Measurements from ENCODE around the gene XKR8. TPM values are rescaled to one million over a fixed set of nuclear protein-coding genes. Genes with fewer than 3 reads are reported as not detected.
A peak's percentile ranks its signal among the peaks of the same experiment; 100 is the strongest.

The XKR8 gene
- 4.2 and 6.3 TPM in 2 replicates for total RNA-seq

DNA sequence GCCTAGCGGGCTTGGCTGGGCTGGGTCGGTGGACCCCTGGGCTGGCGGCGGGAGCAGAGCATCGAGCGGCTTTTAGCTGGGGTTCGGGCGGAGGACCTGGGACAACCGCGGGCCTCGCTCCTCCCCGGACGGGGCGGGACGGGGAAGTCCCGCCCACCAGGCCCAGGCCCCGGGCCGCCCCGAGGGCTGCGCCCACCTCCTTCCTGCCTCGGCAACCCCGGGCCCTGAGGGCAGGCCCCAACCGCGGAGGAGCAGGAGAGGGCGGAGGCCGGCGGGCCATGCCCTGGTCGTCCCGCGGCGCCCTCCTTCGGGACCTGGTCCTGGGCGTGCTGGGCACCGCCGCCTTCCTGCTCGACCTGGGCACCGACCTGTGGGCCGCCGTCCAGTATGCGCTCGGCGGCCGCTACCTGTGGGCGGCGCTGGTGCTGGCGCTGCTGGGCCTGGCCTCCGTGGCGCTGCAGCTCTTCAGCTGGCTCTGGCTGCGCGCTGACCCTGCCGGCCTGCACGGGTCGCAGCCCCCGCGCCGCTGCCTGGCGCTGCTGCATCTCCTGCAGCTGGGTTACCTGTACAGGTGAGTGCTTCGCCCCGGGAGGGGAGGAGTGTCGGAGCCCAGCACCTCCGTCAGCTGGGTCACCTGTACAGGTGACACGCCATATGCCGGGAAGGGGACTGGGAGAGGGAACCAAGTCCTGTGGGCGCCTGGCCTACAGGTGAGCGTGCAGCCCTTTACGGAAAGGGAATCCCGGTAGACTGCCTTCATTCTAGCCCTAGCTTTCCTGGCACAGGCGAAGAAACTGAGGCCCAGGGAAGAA is at the start of gene XKR8:
Gene XKR8 (plus strand): TSS at position 182 of the 812 bp plus-strand sequence. CDS start 97 bp downstream, at position 279.
- DNase-seq (ENCODE audit: low read depth): peak; percentile 37

DNA sequence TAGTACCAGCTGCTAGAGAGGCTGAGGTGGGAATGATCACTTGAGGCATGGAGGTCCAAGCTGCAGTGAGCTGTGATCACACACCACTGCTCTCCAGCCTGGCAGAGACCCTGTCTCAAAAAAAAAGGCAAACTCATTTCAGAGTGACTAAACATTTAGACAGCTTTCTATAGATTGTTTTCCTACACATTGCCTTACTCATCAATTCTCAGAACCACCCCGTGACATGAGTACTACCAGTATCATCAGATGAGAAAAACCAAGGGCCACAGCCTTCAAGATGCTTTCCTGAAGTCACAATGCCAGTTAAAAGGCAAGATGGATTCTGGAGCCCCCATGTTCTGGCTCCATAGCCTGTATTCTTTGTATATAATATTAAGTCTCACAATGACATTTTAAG is 47.3 kb upstream of the XKR8 start:
- no peak for DNase-seq (ENCODE audit: low read depth)

DNA sequence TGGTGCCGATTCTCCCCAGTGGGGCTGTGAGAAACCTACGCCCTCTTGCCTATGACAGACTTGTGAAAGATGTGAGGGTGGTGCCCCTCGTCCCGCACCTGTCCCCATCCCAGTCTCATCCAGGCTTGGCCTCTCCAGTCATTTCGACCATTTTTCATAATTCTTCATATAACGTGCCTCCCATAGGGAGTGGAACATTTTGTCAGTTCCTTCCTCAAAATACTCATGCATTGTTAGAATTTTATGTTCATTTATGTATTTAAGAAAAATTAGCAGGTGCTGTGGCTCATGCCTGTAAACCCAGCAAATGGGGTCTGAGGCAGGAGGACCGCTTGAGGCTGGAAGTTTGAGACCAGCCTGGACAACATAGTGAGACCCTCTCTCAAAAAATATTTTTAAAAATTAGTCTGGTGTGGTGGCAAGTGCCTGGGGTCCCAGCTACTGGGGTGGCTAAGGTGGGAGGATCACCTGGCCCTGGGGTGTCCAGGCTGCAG is 44.6 kb upstream of the XKR8 start:
- no peak for DNase-seq (ENCODE audit: low read depth)

DNA sequence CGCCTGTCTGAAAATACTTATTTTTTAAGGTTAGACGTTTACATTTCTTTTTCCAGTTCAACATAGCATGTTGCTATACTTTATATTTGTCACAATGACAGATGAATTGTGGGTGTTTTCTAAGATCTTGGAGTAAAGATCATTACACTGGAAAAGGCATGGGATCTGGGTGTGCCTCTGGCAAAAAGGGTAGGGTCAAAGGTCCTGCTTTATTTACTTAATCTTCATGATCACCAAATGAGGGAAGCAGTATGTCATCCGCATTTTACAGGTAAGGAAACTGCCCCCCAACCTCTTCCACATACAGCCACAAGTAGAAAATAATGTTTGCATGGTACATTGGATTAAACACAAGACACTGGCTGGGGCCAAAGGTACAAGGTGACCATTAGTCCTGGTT is 37.5 kb upstream of the XKR8 start:
- no peak for DNase-seq (ENCODE audit: low read depth)

DNA sequence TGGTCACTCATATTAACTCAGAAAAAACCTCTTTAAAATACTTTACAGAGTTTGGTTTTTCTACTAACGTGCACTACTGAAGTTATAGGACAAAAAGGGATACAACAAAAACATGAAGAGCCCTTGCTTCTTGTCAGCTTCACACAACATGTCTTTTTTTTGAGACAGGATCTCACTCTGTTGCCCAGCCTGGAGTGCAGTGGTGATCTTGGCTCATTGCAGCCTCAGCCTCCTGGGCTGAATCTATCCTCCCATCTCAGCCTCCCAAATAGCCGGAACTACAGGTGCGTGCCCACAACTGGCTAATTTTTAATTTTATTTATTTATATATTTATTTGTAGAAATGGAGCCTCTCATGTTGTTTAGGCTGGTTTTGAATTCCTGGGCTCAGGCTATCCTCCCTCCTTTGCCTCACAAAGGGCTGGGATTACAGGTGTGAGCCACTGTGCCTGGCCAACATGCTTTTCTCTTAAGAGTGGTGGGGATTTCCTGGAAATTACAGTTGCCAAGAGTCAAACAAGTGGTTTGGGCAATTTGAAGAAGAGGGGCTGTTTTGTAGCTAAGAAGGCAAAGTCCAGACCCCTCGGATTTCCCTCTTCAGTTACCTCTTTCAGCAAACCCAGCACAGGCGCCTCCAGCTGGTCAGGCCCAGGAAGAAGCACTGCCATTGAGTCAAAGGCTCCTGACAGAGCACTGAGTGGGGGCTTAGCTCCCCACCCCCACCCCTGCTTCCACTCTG is 31.4 kb upstream of the XKR8 start:
- DNase-seq (ENCODE audit: low read depth): peak; percentile 89

DNA sequence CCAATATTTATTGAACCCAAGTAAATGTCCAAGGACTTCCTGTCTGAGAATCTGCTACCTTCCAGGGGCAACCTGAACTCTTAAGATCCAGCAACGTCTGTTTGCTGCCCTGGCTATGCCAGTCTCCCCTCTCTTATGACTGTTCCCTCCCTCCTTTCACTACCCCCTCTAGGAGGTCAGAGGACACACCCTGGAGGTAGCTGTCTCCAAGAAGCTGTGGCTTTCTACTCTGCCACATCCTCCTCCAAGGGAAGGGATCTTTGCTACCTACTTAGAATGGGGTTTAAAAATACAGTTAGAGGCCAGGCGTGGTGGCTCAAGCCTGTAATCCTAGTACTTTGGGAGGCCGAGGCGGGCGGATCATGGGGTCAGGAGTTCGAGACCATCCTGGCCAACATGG is 28.6 kb upstream of the XKR8 start:
- no peak for DNase-seq (ENCODE audit: low read depth)

DNA sequence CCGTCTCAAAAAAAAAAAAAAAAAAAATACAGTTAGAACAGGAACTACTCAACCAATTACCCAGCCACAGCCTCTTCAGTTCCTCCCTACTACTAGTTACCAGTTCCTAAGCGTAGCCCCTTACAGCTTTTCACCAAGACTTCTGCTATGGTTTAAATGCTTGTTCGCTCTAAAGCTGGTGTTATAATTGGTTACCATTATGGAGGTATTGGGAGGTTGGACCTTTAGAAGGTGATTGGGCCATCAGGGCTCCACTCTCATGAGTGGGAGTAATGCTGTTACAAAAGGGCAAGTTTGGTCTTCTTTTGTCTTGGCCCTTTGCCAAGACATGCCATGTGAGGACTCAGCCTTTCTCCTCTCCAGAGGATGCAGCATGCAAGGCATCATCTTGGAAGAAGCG is 28.0 kb upstream of the XKR8 start:
- no peak for DNase-seq (ENCODE audit: low read depth)

GRCh38 chr1:27934818-27935549 is 24.8 kb upstream of the XKR8 start, which contains the start of gene SMPDL3B:
TSS of gene SMPDL3B (plus strand) at chr1:27935000. CDS start at chr1:27935184, 184 bp downstream.
- DNase-seq (ENCODE audit: low read depth): peak; percentile 73

DNA sequence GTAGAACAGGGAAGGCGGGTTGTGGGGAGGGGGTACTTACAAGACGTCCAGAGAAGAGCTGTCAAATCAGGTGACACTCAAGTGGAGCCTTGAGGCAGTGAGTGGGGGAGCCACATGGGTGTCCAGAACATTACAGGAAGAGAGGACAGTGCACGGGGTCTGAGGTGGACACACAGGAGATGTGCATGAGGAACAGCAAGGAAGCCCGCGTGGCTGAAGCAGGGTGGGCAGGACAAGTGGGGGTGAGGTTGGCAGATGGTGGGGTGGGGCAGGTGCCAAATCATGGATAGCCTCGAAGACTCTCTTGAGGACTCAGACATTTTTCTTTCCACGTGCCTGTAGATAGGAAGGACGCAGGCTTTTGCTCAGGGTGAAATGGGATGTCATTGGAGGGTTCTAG is 24.1 kb upstream of the XKR8 start:
- DNase-seq (ENCODE audit: low read depth): no peak

GRCh38 chr1:27936370-27936769 is 23.4 kb upstream of the XKR8 start:
- no peak for DNase-seq (ENCODE audit: low read depth)

GRCh38 chr1:27937524-27937836 is 22.3 kb upstream of the XKR8 start:
- no peak for DNase-seq (ENCODE audit: low read depth)

DNA sequence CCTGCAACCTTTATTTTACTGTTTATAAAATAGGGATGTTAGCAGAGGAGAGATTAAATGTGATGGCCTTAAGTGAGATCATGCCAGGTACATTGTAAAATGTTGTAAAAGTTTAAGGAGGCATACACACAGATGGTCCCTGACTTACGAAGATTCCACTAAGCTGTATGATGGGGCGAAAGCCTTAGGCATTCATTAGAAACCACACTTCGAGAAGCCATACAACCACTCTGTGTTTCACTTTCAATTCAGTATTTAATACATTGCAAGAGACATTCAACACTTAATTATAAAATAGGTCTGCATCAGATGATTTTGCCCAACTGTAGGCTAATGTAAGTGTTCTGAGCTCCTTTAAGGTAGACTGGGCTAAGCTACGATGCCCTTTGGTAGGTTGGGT is 21.3 kb upstream of the XKR8 start:
- DNase-seq (ENCODE audit: low read depth): no peak

GRCh38 chr1:27940297-27940696 is 19.5 kb upstream of the XKR8 start:
- DNase-seq (ENCODE audit: low read depth): no peak

GRCh38 chr1:27940870-27941560 is 18.8 kb upstream of the XKR8 start:
- no peak for DNase-seq (ENCODE audit: low read depth)

GRCh38 chr1:27941671-27942540 is 17.9 kb upstream of the XKR8 start:
- no peak for DNase-seq (ENCODE audit: low read depth)

DNA sequence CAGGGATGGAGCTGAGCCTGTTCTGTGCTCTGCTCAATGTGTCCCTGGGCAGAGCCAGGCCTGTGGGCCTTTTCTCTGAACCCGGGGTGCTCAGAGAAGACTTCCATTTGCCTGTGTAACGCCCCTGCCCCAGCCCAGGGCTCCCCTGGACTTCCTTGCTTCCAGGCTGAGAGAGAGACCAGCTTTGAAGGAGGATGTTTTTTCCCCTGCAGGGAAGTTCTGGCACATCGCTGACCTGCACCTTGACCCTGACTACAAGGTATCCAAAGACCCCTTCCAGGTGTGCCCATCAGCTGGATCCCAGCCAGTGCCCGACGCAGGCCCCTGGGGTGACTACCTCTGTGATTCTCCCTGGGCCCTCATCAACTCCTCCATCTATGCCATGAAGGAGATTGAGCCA is 14.8 kb upstream of the XKR8 start:
- no peak for DNase-seq (ENCODE audit: low read depth)

DNA sequence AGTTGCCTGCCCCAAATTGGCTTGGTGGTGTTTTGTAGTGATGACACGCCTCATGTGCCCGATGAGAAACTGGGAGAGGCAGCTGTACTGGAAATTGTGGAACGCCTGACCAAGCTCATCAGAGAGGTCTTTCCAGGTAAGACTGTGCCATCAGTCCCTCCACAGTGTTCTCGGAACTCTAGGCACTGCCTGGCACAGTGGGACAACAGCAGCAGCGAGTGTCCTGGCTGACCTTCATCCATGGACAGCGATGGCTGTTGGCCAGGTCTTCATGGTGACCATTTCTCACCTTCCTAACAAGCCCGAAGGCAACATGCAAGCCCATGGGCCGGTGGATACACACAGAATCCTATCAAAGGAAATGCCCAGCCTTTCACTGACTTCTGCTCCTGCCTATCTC is 10.7 kb upstream of the XKR8 start:
- DNase-seq (ENCODE audit: low read depth): no peak

- no peak for DNase-seq (ENCODE audit: low read depth)
These were observed 8.4 kb upstream of the XKR8 start for GRCh38 chr1:27951396-27951795.

DNA sequence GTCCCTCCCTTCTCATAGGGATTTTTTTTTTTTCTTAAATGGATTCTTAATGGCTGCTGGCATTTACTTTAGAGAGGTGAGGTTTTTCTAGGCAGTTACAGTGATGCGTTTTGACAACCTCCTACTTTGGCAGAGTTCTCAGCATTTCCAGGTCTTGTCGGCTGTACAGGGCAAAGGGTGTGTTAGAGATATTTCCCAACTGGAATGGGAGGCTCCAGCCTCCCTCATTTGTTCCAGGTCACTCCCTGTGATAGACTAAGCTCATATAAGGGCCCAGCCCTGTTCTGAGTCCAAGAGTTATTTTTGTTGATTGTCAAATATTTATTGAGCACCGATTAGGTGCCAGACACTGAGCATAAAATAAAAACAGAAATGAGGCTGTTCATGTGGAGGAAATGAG is 7.6 kb upstream of the XKR8 start:
- no peak for DNase-seq (ENCODE audit: low read depth)

- no peak for DNase-seq (ENCODE audit: low read depth)
These were observed 5.6 kb upstream of the XKR8 start for GRCh38 chr1:27954186-27954585.

GRCh38 chr1:27955076-27955475 is 4.7 kb upstream of the XKR8 start:
- no peak for DNase-seq (ENCODE audit: low read depth)

All from renal cortical epithelial cell (primary cell).